MCF 10A (cell line): ENCODE measurements around the gene CRYGD. TPM values are rescaled to one million over a fixed set of nuclear protein-coding genes. Genes with fewer than 3 reads are reported as not detected.

Source experiments
- BruUV-seq: library from RNA; stranded (reverse); fragments of 400-500 nt; replicated peaks from 2 replicates; lab custom pipeline; 2021; lab: Mats Ljungman, UMichigan
- CTCF ChIA-PET: fragments of 300-600 bp; sonication (Branson Sonifier 250); formaldehyde crosslinking; extraction: SDS; loops from one replicate; lab custom pipeline; 2021; ENCODE audit warnings: antibody characterized with exemption, inconsistent platforms; lab: Yijun Ruan, JAX
- POLR2A ChIA-PET: fragments of 300-600, 350-650 bp; sonication (Branson Sonifier 250); formaldehyde crosslinking; extraction: SDS; loops from one replicate; lab custom pipeline; 2020; ENCODE audit warnings: antibody characterized with exemption, inconsistent platforms; lab: Yijun Ruan, JAX
- DNase-seq: peaks from one replicate; pipeline ENCODE4 v3.0.0-alpha.2; 2018; ENCODE audit not compliant: unreplicated experiment
- H3K27ac Mint-ChIP-seq: one replicate; pipeline ENCODE4 v1.8.0; 2022; ENCODE audit warnings: mild to moderate bottlenecking, low read depth, mixed read lengths; ENCODE audit not compliant: unreplicated experiment
- H3K27me3 Mint-ChIP-seq: one replicate; pipeline ENCODE4 v1.8.0; 2022; ENCODE audit warnings: mixed read lengths; ENCODE audit not compliant: insufficient read depth, unreplicated experiment
- H3K36me3 Mint-ChIP-seq: one replicate; pipeline ENCODE4 v1.8.0; 2022; ENCODE audit warnings: mild to moderate bottlenecking, moderate library complexity, mixed read lengths; ENCODE audit not compliant: insufficient read depth, unreplicated experiment
- H3K4me1 Mint-ChIP-seq: one replicate; pipeline ENCODE4 v1.8.0; 2022; ENCODE audit warnings: mixed read lengths; ENCODE audit not compliant: insufficient read depth, unreplicated experiment
- H3K4me3 Mint-ChIP-seq: one replicate; pipeline ENCODE4 v1.8.0; 2022; ENCODE audit warnings: mild to moderate bottlenecking, moderate library complexity, mixed read lengths; ENCODE audit not compliant: unreplicated experiment
- H3K9me3 Mint-ChIP-seq: one replicate; pipeline ENCODE4 v1.8.0; 2022; ENCODE audit warnings: mixed read lengths; ENCODE audit not compliant: unreplicated experiment
- intact Hi-C: fragments of 100-400 bp; cut with micrococcal nuclease; formaldehyde crosslinking; loops from 2 replicates; pipeline ENCODE4 v1.14.1; 2022
- total RNA-seq: library from RNA; stranded (reverse); gene quantifications from 2 replicates; pipeline ENCODE4 v1.2.3, GENCODE V29; 2022
- TF ChIP-seq, protein P1 (sequence below): fragments of 200-600 bp; IDR thresholded peaks from one replicate; pipeline ENCODE4 v1.8.0; 2022; ENCODE audit warnings: antibody characterized with exemption, mild to moderate bottlenecking; ENCODE audit not compliant: unreplicated experiment

CRYGD gene
- total RNA-seq, 1 experiment from 2014 or later, result not detected

DNA sequence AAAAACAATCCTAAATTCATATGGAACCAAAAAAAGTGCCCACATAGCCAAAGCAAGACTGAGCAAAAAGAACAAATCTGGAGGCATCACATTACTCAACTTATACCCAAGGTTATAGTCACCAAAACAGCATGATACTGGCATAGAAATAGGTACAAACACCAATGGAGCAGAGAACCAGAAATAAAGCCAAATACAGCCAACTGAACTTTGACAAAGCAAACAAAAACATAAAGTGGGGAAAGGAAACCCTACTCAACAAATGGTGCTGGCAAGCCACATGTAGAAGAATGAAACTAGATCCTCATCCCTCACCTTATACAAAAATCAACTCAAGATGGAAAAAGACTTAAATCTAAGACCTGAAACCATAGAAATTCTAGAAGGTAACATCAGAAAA is 40.5 kb downstream of the CRYGD start:
- peaks cover 43% of the 10 kb centered on the region for H3K27me3 Mint-ChIP-seq

DNA sequence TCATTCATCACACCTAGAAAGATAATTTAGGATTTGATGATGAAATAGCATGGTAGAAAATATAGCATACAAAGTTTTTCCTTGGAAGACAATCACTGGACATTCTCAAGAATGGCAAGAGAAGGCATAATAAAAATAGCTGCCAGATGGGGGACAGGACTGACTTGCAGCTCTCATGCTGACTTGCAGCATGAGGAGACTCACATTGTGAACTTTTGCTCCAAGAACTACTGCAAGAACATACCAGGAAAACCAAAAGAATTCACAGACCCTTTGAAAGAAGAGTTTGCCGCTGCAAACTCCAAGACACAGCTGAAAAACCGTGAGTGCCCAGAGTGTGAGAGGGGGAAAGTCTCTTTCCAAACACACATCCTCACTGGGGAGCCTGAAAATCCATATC is 47.0 kb downstream of the CRYGD start:
- TF ChIP-seq, protein P1, sequence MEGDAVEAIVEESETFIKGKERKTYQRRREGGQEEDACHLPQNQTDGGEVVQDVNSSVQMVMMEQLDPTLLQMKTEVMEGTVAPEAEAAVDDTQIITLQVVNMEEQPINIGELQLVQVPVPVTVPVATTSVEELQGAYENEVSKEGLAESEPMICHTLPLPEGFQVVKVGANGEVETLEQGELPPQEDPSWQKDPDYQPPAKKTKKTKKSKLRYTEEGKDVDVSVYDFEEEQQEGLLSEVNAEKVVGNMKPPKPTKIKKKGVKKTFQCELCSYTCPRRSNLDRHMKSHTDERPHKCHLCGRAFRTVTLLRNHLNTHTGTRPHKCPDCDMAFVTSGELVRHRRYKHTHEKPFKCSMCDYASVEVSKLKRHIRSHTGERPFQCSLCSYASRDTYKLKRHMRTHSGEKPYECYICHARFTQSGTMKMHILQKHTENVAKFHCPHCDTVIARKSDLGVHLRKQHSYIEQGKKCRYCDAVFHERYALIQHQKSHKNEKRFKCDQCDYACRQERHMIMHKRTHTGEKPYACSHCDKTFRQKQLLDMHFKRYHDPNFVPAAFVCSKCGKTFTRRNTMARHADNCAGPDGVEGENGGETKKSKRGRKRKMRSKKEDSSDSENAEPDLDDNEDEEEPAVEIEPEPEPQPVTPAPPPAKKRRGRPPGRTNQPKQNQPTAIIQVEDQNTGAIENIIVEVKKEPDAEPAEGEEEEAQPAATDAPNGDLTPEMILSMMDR, result no peak
- DNase-seq, result no peak
- H3K9me3 Mint-ChIP-seq, result no peaks in the 10 kb centered on the region
- peaks cover 29% of the 10 kb centered on the region for H3K27me3 Mint-ChIP-seq
- H3K4me3 Mint-ChIP-seq, result no peak overlapping the region
- intact Hi-C loops, result no loop called here
- ChIA-PET CTCF (interaction anchor here (2.6 kb wide), 1 partner anchor 331 kb away, joined by 10 read pairs; no protein-coding TSS in a partner anchor), POLR2A (no interaction called here)
- H3K4me1 Mint-ChIP-seq, result no peaks in the 10 kb centered on the region
- no TSS peak for BruUV-seq
- H3K27ac Mint-ChIP-seq, result no peak overlapping the region
- H3K36me3 Mint-ChIP-seq, result no peaks in the 10 kb centered on the region

More for the DNA sequence above, 40.5 kb downstream of the CRYGD start:
- TF ChIP-seq, protein P1, result no peak
- POLR2A ChIA-PET, result no interaction called here
- no peak overlapping the region for H3K27ac Mint-ChIP-seq
- no peak overlapping the region for H3K4me3 Mint-ChIP-seq
- intact Hi-C loops, result no loop called here
- CTCF ChIA-PET, result interaction anchor here (0.6 to 1.9 kb wide), 3 partner anchors 8 to 325 kb away, joined by 3 to 10 read pairs (median 4); no protein-coding TSS in a partner anchor
- H3K36me3 Mint-ChIP-seq, result no peaks in the 10 kb centered on the region
- H3K9me3 Mint-ChIP-seq, result no peaks in the 10 kb centered on the region
- BruUV-seq, result no TSS peak
- DNase-seq, result no peak
- peaks cover 4% of the 10 kb centered on the region for H3K4me1 Mint-ChIP-seq

DNA sequence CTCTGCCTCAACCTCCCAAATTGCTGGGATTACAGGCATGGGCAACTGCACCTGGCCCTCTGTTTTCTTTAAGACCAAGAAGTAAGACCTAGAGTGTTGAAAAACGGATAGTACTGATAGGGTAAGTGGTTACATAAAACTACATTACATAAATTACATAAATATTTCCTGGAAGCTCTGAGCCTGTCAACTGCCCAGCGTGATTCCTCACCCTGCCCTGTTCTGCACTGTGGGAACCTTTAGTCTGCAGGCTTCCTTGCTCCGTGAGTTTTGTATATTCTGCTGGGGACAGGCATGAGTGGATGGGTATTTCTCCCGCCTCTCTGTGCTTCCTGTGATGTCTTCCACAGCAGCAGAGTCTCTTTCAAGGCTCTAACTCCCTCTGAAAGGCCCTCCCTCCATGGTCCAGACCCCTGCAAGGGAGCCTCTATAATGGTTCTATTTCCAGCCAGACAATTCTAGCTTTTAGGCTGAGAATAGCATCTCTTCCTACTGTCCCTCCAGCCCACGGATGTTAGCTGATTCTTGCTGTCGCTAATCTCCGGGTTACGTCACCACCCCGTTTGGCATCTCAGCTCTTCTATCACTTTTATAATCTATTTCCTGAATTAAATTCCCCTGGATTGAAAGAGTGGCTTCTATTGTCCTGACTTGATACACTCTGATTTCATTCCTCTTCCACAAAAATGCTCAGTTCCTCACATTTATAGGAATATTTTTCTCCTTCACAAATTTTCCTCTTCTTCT is 49.5 kb downstream of the CRYGD start:
- Mint-ChIP-seq H3K27ac (no peak overlapping the region), H3K27me3 (peaks cover 14% of the 10 kb centered on the region), H3K4me1 (no peaks in the 10 kb centered on the region), H3K4me3 (no peak overlapping the region), H3K9me3 (no peaks in the 10 kb centered on the region), H3K36me3 (no peaks in the 10 kb centered on the region)
- no peak for DNase-seq
- POLR2A ChIA-PET, result no interaction called here
- TF ChIP-seq, protein P1, result no peak
- CTCF ChIA-PET, result interaction anchor here (0.6 to 10.0 kb wide), 9 partner anchors 9 to 328 kb away, joined by 3 to 159 read pairs (median 3); no protein-coding TSS in a partner anchor
- intact Hi-C loops, result loop anchor here (5.0 kb wide), 2 partner anchors 102 to 447 kb away; partner anchors contain the start of gene METTL21A
- no TSS peak for BruUV-seq

DNA sequence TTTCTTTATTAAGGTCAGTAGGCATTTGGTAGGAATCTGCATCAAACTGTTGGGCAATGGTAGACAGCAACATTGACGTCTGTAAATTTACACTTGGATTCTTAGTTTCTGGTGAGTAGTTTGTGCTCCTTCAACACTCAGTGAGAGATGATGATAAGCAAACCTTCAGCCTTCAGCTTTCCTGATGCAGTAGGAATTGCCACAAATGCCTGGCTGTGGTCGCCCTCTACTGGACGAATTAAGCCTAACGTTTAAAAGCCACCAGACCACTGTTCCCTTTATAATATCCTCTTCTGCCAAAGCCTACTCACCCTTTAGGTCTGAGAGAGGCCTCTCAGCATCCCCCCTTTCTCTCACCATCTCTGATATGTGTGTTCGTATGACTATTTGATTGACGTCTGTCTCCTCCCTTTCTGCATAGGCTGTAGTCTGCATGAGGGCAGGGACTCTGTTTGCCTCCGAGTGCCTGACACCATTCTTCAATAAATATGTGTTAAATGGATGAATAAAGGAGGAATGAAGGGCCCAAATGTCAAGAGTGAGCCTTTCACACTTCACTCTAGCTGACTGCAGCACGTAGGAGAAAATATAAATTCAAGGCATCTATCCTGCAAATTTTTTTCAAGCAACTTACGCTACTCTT is 52.0 kb downstream of the CRYGD start:
- no TSS peak for BruUV-seq
- ChIA-PET CTCF (interaction anchor here (0.5 to 10.0 kb wide), 28 partner anchors 9 to 439 kb away, joined by 3 to 159 read pairs (median 3); no protein-coding TSS in a partner anchor), POLR2A (interaction anchor here (0.7 to 1.3 kb wide), 3 partner anchors 20 to 347 kb away, joined by 3 read pairs; no protein-coding TSS in a partner anchor)
- H3K36me3 Mint-ChIP-seq, result no peaks in the 10 kb centered on the region
- TF ChIP-seq, protein P1, result peak; percentile 68
- no peaks in the 10 kb centered on the region for H3K4me1 Mint-ChIP-seq
- intact Hi-C loops, result loop anchor here (1.0 to 5.0 kb wide), 4 partner anchors 100 to 445 kb away; partner anchors contain the start of genes FZD5 and METTL21A
- H3K9me3 Mint-ChIP-seq, result no peaks in the 10 kb centered on the region
- DNase-seq, result peak; percentile 75
- H3K4me3 Mint-ChIP-seq, result no peak overlapping the region
- no peaks in the 10 kb centered on the region for H3K27me3 Mint-ChIP-seq
- no peak overlapping the region for H3K27ac Mint-ChIP-seq
